Kidney epithelial cell (primary cell): ENCODE data around the gene BAG3. TPM values are rescaled to one million over a fixed set of nuclear protein-coding genes. Genes with fewer than 3 reads are reported as not detected.

Source experiments
- DNase-seq: peaks from one replicate; pipeline ENCODE4 v3.0.0-alpha.2; 2010; ENCODE audit warnings: low read depth
- H3K27me3 ChIP-seq: 2 replicates; pipeline ENCODE4 v1.6.0; 2011; ENCODE audit warnings: low read length; ENCODE audit not compliant: control insufficient read depth, insufficient read depth
- H3K36me3 ChIP-seq: 2 replicates; pipeline ENCODE4 v1.5.1; 2011; ENCODE audit warnings: low read length; ENCODE audit not compliant: control insufficient read depth, insufficient read depth
- H3K4me3 ChIP-seq: 2 replicates; pipeline ENCODE4 v1.5.1; 2011; ENCODE audit warnings: low read depth, mild to moderate bottlenecking, control low read depth, low read length
- CTCF ChIP-seq: IDR thresholded peaks from 2 replicates; pipeline ENCODE4 v1.5.1; 2011; ENCODE audit warnings: mild to moderate bottlenecking, moderate library complexity, low read length, control low read depth, inconsistent platforms; ENCODE audit not compliant: insufficient read depth, poor library complexity, severe bottlenecking
- total RNA-seq: library from RNA; depleted of rRNA; stranded (reverse); fragments of >200 nt; gene quantifications from 2 replicates; pipeline ENCODE4 v1.2.3, GENCODE V29; 2015

Gene BAG3
- total RNA-seq, result 30.3 and 43.5 TPM in 2 replicates

DNA sequence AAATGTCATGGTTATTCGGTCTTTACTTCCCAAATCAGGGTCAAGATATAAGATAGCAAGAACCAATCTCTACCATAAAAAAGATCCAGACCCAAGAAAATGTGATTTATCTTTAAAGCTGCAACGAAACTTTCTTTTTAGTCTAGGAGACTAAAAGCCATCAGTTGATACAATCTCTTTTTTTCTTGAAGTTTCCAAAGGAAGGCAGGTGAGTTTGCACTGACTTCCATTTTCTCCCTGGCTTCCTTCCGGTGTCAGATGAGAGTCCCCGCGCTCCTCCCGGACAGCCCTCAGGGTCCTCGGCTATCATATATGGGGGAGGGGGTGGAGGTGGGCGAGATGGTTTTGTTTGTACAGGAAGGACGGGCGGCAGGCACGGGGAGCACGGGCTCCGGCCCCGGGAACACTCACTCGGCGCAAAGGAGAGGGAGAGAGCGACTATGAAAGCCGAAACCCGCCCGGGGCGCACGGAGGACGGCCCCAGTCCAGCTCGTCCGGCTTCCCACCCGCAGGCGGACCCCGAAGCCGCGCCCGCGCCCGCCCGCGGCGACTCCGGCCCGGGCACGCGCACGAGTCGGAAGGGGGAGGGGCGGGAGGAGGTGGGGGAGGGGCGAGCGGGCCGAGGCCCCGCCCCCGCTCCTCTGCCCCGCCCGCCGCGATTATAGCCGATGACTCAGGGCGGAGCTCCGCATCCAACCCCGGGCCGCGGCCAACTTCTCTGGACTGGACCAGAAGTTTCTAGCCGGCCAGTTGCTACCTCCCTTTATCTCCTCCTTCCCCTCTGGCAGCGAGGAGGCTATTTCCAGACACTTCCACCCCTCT, at the start of gene BAG3:
TSS of gene BAG3 (plus strand) at position 689 of the 822 bp plus-strand sequence. CDS start 296 bp downstream, outside the sequence.
- DNase-seq, result peak; percentile 59
- no peak for TF ChIP-seq CTCF
- H3K4me3 ChIP-seq, result peak within 1 kb of the TSS; percentile 93
- no peaks in the 10 kb centered on the region for H3K36me3 ChIP-seq
- no peaks in the 10 kb centered on the region for H3K27me3 ChIP-seq

DNA sequence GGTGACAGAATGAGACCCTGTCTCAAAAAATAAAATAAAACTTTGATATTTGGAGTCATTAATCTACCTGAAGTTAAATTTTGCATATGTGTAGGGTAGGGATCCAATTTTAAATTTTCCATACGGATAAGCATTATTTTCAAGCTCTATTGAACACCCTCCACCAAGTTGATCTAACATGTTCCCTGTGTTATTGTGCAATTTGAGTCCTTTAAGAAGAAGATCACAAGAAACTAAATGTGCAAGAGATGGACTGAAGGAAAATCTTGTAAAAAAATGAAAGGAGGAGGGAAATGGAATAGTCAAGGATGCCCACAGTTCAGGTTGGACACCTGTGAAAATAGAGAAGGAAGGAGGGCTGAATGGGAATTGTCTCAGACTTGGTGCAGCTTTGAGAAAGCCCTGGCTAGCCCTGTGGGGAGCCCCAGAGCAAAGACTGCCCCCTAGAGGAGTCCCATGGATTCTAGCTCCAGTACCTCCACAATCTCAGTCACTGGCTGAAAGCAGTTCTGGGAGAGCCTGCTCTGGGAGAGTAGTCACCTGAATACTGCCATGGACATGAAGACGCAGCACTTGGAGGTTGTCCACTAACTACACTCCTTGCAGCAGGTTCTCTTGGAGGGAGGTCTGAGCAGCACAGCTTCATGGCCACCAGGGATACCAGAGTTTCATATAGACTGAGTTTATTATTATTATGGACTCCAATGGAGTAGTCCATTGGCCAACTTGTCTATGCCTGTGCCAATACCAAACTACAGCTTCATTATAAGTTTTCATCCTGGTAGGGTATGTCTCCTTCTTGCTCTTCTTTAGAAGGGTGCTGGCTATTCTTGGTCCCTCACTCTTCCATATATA, 48.7 kb upstream of the BAG3 start:
- no peak for DNase-seq
- Histone ChIP-seq H3K36me3 (no peaks in the 10 kb centered on the region), H3K4me3 (no peak overlapping the region), H3K27me3 (no peaks in the 10 kb centered on the region)
- TF ChIP-seq CTCF, result peak; percentile 59

GRCh38 chr10:119604468-119604867, 46.7 kb upstream of the BAG3 start:
- DNase-seq, result no peak
- Histone ChIP-seq H3K36me3 (no peaks in the 10 kb centered on the region), H3K27me3 (no peaks in the 10 kb centered on the region), H3K4me3 (no peak overlapping the region)
- no peak for TF ChIP-seq CTCF

DNA sequence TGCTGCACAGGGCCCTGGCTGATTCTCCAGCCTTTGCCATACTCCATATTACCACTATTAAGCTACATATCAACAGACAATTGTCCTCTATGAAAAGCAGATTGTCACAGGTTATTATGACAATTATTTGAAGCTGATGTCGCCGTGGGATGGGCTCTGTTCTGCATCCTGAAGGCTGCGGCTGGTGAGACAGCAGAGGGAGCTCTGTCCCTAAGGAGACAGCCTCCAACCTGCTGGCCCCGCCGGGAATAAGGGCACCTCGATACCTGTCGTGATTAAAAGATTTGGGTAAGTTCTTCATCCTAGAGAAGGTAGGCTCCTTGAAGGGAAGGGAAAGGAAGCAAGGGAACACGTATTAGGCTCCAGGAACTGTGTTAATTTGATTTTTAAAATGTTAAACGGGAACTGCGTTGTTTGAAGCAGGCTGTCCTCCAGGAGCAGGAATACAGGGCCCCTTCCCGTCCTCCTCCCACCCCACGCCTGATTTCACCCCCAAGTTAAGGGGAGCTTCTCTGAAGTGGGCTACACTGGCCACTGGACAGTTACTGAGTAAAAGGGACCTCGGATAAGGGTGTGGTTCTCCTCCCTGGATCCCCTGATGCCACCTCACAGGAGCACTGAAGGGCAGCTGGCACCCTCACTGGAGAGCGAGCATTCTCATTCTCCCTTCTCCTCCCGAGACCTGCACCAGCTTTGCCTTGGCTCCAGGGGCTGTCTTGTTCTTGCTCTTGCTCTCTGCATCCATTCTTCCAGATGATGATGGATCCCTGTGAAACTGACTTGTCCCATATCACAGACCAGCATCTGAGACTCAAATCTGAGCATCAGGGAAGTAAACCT, 42.6 kb upstream of the BAG3 start:
- DNase-seq, result no peak
- TF ChIP-seq CTCF, result peak; percentile 91
- Histone ChIP-seq H3K4me3 (no peak overlapping the region), H3K27me3 (no peaks in the 10 kb centered on the region), H3K36me3 (no peaks in the 10 kb centered on the region)

- H3K4me3 ChIP-seq, result no peak overlapping the region
- no peaks in the 10 kb centered on the region for H3K27me3 ChIP-seq
- no peaks in the 10 kb centered on the region for H3K36me3 ChIP-seq
- TF ChIP-seq CTCF, result no peak
- no peak for DNase-seq
Observed at GRCh38 chr10:119609516-119609915, 41.7 kb upstream of the BAG3 start.
